Measurements from ENCODE around the gene TBCD. TPM values are rescaled to one million over a fixed set of nuclear protein-coding genes. Genes with fewer than 3 reads are reported as not detected.

Gene TBCD
- polyA plus RNA-seq, 2 of the 4 experiments (the other 2 are of a cell fraction): 33.5 to 49.1 TPM

GRCh38 chr17:82956146-82956725 lies 204.4 kb downstream of the TBCD start:
- ATAC-seq: no peak; a peak in 1 of 6 replicates

DNA sequence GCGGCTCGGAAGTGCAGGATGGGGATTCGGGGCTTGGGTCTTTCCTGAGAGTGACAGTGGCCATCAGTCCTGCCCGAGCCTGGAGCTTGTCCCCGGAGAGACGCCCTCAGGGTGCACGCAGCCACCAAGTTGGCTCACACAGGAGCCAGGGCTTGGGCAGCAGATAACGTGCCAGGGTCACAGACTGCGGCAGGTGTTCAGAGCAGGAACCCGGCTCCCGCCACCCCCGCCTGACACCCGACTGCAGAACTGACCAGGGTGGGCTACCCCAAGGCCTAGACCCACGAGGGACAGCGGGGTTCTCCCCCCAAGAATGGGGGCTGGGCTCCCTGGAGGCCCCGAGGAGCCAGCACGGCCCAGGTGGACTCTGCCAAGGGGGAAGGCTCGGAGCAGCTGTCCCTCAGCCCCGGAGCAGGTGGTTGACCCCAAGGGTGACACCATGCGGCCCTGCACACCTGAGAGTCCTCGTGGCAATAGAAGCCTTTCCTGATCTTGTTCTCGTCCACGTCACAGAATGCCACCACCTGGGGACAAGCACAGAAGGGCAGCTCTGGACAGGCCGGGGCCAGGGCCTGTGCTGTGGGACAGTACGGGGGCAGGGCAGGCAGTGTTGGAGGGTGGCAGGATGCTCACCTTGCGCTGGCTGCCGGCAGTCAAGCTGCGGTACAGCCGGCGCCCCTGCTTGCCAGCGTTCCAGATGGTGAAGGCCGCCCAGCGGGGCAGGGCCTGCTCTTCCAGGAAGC lies 205.0 kb downstream of the TBCD start:
- no peak overlapping the region for H3K4me3 ChIP-seq
- H3K9me3 ChIP-seq: peaks cover 33% of the 10 kb centered on the region
- ChIA-PET POLR2A (no interaction called here), CTCF (interaction anchor here (0.5 to 1.4 kb wide), 2 partner anchors 28 to 196 kb away, joined by 3 read pairs; no protein-coding TSS in a partner anchor)
- H3K27ac ChIP-seq: no peak overlapping the region
- H3K4me2 ChIP-seq: no peak overlapping the region
- no peak for FAIRE-seq
- 96% methylated on average over 29 of the region's 33 CpGs for WGBS (ENCODE audit: missing lambda C conversion rate)
- no peak for TF ChIP-seq MAFK (IDR thresholded peaks at IDR 0.05; ENCODE audit: partially characterized antibody)
- TF ChIP-seq CHD4 (IDR thresholded peaks at IDR 0.05; ENCODE audit: borderline replicate concordance): no peak
- TF ChIP-seq HES2 (IDR thresholded peaks at IDR 0.05): no peak
- no peak for TF ChIP-seq TFCP2L1 (CRISPR knock-in tag; IDR thresholded peaks at IDR 0.05)
- TF ChIP-seq CBX8 (IDR thresholded peaks at IDR 0.05): no peak
- no peak for TF ChIP-seq ZNF302 (CRISPR knock-in tag; IDR thresholded peaks at IDR 0.05)
- TF ChIP-seq RFX5 (IDR thresholded peaks at IDR 0.05): no peak
- TF ChIP-seq EHF (CRISPR knock-in tag; IDR thresholded peaks at IDR 0.05): no peak
- no peak; a peak in 2 of 6 replicates for ATAC-seq
- H3K4me1 ChIP-seq: no peaks in the 10 kb centered on the region
- DNase-seq (ENCODE audit: low read depth in 1 of 2, low spot score in 1 of 2): no peak

More at GRCh38 chr17:82956146-82956725, 204.4 kb downstream of the TBCD start:
- H3K4me1 ChIP-seq: no peaks in the 10 kb centered on the region
- H3K27ac ChIP-seq: no peak overlapping the region
- WGBS (ENCODE audit: missing lambda C conversion rate): 89% methylated on average over 15 of the region's 18 CpGs
- POLR2A ChIA-PET: no interaction called here
- FAIRE-seq (no peak), DNase-seq (ENCODE audit: low read depth in 1 of 2, low spot score in 1 of 2) (no peak)
- H3K9me3 ChIP-seq: peaks cover 40% of the 10 kb centered on the region
- H3K4me3 ChIP-seq: no peak overlapping the region
- TF ChIP-seq, protein P1, sequence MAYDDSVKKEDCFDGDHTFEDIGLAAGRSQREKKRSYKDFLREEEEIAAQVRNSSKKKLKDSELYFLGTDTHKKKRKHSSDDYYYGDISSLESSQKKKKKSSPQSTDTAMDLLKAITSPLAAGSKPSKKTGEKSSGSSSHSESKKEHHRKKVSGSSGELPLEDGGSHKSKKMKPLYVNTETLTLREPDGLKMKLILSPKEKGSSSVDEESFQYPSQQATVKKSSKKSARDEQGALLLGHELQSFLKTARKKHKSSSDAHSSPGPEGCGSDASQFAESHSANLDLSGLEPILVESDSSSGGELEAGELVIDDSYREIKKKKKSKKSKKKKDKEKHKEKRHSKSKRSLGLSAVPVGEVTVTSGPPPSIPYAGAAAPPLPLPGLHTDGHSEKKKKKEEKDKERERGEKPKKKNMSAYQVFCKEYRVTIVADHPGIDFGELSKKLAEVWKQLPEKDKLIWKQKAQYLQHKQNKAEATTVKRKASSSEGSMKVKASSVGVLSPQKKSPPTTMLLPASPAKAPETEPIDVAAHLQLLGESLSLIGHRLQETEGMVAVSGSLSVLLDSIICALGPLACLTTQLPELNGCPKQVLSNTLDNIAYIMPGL (CRISPR knock-in tag; IDR thresholded peaks at IDR 0.05; ENCODE audit: borderline replicate concordance): no peak
- TF ChIP-seq NFE2L2 (conservative IDR thresholded peaks at IDR 0.05; ENCODE audit: low read length) (no peak), TFCP2L1 (CRISPR knock-in tag; IDR thresholded peaks at IDR 0.05) (no peak), EHMT2 (IDR thresholded peaks at IDR 0.05; ENCODE audit: low read depth) (no peak)
- no peak overlapping the region for H3K4me2 ChIP-seq
- CTCF ChIA-PET: interaction anchor here (0.5 to 1.4 kb wide), 3 partner anchors 21 to 195 kb away, joined by 3 read pairs; no protein-coding TSS in a partner anchor

DNA sequence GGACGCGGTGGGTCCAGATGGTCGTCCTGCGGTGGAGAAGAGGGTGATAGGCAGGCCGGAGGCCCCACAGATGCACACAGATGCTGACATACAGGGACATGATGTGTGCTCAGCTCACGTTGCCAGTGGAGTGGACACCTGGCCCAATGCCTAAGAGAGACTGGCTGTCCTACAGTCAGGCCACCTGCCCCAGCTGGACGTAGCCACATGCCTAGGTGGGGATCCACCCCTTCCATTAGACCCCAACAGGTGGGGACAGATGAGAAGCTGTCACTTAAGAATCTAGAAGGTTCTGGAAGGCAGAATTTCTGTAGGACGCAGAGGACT lies 205.6 kb downstream of the TBCD start:
- peaks cover 28% of the 10 kb centered on the region for H3K9me3 ChIP-seq
- ChIA-PET POLR2A (no interaction called here), CTCF (interaction anchor here (1.4 kb wide), 1 partner anchor 27 kb away, joined by 3 read pairs; no protein-coding TSS in a partner anchor)
- ATAC-seq (no peak; a peak in 1 of 6 replicates), FAIRE-seq (no peak), DNase-seq (ENCODE audit: low read depth in 1 of 2, low spot score in 1 of 2) (no peak)
- WGBS (ENCODE audit: missing lambda C conversion rate): 84% methylated on average over 8 of the region's 8 CpGs
- H3K27ac ChIP-seq: no peak overlapping the region
- no peak overlapping the region for H3K4me3 ChIP-seq
- H3K4me2 ChIP-seq: no peak overlapping the region
- TF ChIP-seq HOXA7 (CRISPR knock-in tag; IDR thresholded peaks at IDR 0.05): no peak
- no peak for TF ChIP-seq ZFP36 (IDR thresholded peaks at IDR 0.05; ENCODE audit: borderline replicate concordance, partially characterized antibody)
- TF ChIP-seq, protein P2, sequence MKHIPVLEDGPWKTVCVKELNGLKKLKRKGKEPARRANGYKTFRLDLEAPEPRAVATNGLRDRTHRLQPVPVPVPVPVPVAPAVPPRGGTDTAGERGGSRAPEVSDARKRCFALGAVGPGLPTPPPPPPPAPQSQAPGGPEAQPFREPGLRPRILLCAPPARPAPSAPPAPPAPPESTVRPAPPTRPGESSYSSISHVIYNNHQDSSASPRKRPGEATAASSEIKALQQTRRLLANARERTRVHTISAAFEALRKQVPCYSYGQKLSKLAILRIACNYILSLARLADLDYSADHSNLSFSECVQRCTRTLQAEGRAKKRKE (CRISPR knock-in tag; IDR thresholded peaks at IDR 0.05; ENCODE audit: low read depth): no peak
- no peak for TF ChIP-seq RFX5 (IDR thresholded peaks at IDR 0.05)
- TF ChIP-seq, protein P3, sequence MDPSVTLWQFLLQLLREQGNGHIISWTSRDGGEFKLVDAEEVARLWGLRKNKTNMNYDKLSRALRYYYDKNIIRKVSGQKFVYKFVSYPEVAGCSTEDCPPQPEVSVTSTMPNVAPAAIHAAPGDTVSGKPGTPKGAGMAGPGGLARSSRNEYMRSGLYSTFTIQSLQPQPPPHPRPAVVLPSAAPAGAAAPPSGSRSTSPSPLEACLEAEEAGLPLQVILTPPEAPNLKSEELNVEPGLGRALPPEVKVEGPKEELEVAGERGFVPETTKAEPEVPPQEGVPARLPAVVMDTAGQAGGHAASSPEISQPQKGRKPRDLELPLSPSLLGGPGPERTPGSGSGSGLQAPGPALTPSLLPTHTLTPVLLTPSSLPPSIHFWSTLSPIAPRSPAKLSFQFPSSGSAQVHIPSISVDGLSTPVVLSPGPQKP (IDR thresholded peaks at IDR 0.05; ENCODE audit: low read depth, low read length): no peak
- no peak for TF ChIP-seq CBX2 (IDR thresholded peaks at IDR 0.05; ENCODE audit: borderline replicate concordance, low read depth)
- no peak for TF ChIP-seq CEBPB (IDR thresholded peaks at IDR 0.05)
- no peak for TF ChIP-seq HES2 (IDR thresholded peaks at IDR 0.05)
- no peak for TF ChIP-seq ESRRA (IDR thresholded peaks at IDR 0.05; ENCODE audit: borderline replicate concordance, low read length)
- no peak for TF ChIP-seq CHD4 (IDR thresholded peaks at IDR 0.05; ENCODE audit: borderline replicate concordance)
- TF ChIP-seq CBX8 (IDR thresholded peaks at IDR 0.05): no peak
- TF ChIP-seq, protein P4, sequence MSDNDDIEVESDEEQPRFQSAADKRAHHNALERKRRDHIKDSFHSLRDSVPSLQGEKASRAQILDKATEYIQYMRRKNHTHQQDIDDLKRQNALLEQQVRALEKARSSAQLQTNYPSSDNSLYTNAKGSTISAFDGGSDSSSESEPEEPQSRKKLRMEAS (IDR thresholded peaks at IDR 0.05): no peak
- no peak for TF ChIP-seq NFE2L2 (conservative IDR thresholded peaks at IDR 0.05; ENCODE audit: low read length)
- TF ChIP-seq, protein P1 (CRISPR knock-in tag; IDR thresholded peaks at IDR 0.05; ENCODE audit: borderline replicate concordance): no peak
- TF ChIP-seq, protein P5, sequence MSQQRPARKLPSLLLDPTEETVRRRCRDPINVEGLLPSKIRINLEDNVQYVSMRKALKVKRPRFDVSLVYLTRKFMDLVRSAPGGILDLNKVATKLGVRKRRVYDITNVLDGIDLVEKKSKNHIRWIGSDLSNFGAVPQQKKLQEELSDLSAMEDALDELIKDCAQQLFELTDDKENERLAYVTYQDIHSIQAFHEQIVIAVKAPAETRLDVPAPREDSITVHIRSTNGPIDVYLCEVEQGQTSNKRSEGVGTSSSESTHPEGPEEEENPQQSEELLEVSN (IDR thresholded peaks at IDR 0.05; ENCODE audit: borderline replicate concordance, low read depth): no peak
- TF ChIP-seq TP53 (CRISPR knock-in tag; IDR thresholded peaks at IDR 0.05): no peak
- no peak for TF ChIP-seq KDM5A (IDR thresholded peaks at IDR 0.05)
- no peak for TF ChIP-seq MYC (IDR thresholded peaks at IDR 0.05; ENCODE audit: borderline replicate concordance, low read length)
- no peak for TF ChIP-seq HOXB13 (CRISPR knock-in tag; IDR thresholded peaks at IDR 0.05; ENCODE audit: low read depth)
- H3K4me1 ChIP-seq: no peaks in the 10 kb centered on the region
